Measurements from ENCODE around the gene TUBA4B.

- TF ChIP-seq POLR2A (IDR thresholded peaks at IDR 0.05) (no peak), CTCF (IDR thresholded peaks at IDR 0.05) (no peak), POLR2AphosphoS5 (IDR thresholded peaks at IDR 0.05) (no peak)
Measured at GRCh38 chr2:219207134-219207883, 45.7 kb upstream of the TUBA4B start.

All from prostate gland (tissue), 2 donors.